Activated T-helper 17 cell treated with anti-CD3 and anti-CD28 coated beads, Interleukin-2, amount 50 U/mL, for 72 hours (primary cell): Measurements from ENCODE around the gene GOLGA6L2. TPM values are rescaled to one million over a fixed set of nuclear protein-coding genes. Genes with fewer than 3 reads are reported as not detected.

Experiments used
- ATAC-seq: fragments of 150-1000 bp; cut with Tn5 transposase; replicated peaks from 2 replicates; pipeline ENCODE4 v1.10.0; 2021; ENCODE audit warnings: mild to moderate bottlenecking, moderate library complexity
- H3K27ac Mint-ChIP-seq: one replicate; pipeline ENCODE4 v1.8.0; 2022; ENCODE audit warnings: mixed read lengths
- H3K27me3 Mint-ChIP-seq: one replicate; pipeline ENCODE4 v1.8.0; 2022; ENCODE audit warnings: mixed read lengths
- H3K36me3 Mint-ChIP-seq: one replicate; pipeline ENCODE4 v1.8.0; 2022; ENCODE audit warnings: low read depth, mild to moderate bottlenecking, mixed read lengths
- H3K4me1 Mint-ChIP-seq: one replicate; pipeline ENCODE4 v1.8.0; 2022; ENCODE audit warnings: mixed read lengths
- H3K4me3 Mint-ChIP-seq: one replicate; pipeline ENCODE4 v1.8.0; 2022; ENCODE audit warnings: mild to moderate bottlenecking, mixed read lengths
- H3K9me3 Mint-ChIP-seq: one replicate; pipeline ENCODE4 v1.8.0; 2022; ENCODE audit warnings: mixed read lengths
- total RNA-seq, 2 donors: library from RNA; stranded (reverse); gene quantifications; one replicate each; pipeline ENCODE4 v1.2.3, GENCODE V29; 2022

GOLGA6L2 gene
- not detected for total RNA-seq

- Mint-ChIP-seq H3K36me3 (no peaks in the 10 kb centered on the region), H3K4me1 (no peaks in the 10 kb centered on the region), H3K27me3 (peaks cover 8% of the 10 kb centered on the region), H3K4me3 (no peak within 1 kb of the TSS), H3K9me3 (no peaks in the 10 kb centered on the region), H3K27ac (no peak within 1 kb of the TSS)
- no peak for ATAC-seq
Observed at GRCh38 chr15:23447107-23447500, at the start of gene GOLGA6L2. GOLGA6L2 (minus strand) TSS chr15:23447243; CDS start chr15:23447181, 62 bp downstream.

DNA sequence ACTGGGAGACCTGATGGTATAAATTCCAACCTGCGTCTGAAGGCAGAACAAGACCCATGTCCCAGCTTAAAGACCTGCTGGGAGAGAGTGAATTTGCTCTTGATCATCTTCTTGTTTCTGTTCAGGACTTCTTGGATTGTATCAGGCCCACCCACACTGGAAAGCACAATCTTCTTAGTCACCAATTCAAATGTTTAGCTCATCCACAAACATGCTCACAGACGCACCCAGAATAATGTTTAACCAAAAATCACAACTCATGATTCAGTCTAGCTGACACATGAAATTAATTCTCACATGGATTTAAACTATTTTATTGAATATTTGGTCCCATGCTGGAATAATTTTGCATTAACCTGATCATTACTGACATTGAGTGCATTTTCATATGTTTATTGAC, 37.8 kb upstream of the GOLGA6L2 start:
- Mint-ChIP-seq H3K36me3 (no peaks in the 10 kb centered on the region), H3K4me1 (no peaks in the 10 kb centered on the region), H3K4me3 (no peak overlapping the region), H3K27me3 (peaks cover 16% of the 10 kb centered on the region), H3K27ac (no peak overlapping the region), H3K9me3 (no peaks in the 10 kb centered on the region)
- no peak for ATAC-seq

DNA sequence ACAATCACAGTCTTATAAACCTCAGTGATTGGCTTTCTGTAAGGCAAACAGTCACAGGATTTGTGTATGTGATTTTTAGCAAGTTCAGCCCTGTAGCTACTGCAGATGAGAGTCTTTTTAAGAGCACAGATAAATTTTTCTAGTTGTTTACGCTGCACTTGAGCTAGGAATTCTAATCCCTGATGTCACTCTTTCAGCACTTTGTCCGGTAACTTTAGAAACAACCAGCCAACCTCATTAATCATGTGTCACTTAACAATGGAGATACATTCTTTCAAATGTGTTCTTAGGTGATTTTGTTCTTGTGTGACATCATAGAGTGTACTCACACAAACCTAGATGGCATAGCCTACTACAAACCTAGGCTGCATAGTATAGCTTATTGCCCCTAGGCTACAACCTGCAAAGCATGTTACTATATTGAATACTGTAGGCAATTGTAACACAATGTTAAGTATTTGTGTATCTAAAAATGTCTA, 36.8 kb upstream of the GOLGA6L2 start:
- Mint-ChIP-seq H3K27ac (no peak overlapping the region), H3K4me3 (no peak overlapping the region), H3K4me1 (no peaks in the 10 kb centered on the region), H3K36me3 (no peaks in the 10 kb centered on the region), H3K9me3 (no peaks in the 10 kb centered on the region), H3K27me3 (peaks cover 16% of the 10 kb centered on the region)
- no peak for ATAC-seq

DNA sequence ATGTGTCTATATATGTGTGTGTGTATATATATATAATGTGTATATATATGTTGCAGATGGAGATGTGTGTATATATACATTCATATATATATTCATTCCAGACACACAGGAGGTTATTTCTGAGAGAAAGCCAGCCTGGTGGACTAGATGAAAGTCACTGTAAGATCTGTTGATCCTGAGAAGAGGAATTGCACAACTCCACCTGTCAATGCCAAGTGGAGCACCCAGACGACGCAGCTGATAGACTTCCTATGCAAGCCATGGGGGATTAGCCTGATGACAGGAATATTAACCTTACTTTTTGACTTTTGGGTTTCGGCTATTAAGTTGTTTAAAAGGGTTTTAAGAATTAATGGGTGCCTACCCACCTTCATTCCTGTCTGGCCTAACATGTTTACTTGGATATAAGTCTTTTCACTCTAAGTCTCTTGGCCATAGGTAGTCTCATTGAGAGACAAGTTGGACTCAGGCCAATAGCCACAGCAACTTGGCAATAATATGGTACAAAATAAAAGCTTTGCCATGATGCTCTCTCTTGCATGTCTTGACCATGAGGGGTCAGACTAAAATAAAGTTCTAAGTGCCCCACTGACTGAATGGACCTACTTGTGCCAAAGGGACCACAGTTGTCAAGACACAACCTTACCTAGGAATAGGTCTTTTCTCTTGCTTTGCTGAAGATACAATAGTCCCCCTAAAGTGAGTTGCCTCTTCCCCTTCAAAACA, 35.9 kb upstream of the GOLGA6L2 start:
- Mint-ChIP-seq H3K4me1 (no peaks in the 10 kb centered on the region), H3K36me3 (no peaks in the 10 kb centered on the region)
- no peak for ATAC-seq

DNA sequence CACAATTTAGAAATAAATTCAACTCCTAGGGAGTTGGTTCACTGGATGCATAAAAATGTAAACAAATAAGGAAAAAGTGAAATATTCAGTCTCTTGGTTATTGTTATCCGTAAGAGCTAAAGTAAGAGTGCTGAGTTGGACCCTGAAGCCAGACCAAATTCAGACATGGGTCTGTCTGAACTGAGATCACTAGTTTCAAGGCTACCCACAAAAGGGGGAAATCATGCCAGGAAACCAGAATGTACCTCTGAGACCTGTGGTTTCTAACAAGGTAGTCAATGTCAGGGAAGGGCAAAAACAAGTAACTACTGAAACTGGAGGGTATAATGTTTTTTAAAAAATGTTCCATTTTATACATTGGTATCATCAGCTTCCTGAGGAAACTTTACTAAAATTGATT, 35.2 kb upstream of the GOLGA6L2 start:
- ATAC-seq = no peak
- Mint-ChIP-seq H3K27me3 (peaks cover 13% of the 10 kb centered on the region), H3K4me3 (no peak overlapping the region), H3K27ac (no peak overlapping the region), H3K36me3 (no peaks in the 10 kb centered on the region), H3K9me3 (no peaks in the 10 kb centered on the region), H3K4me1 (no peaks in the 10 kb centered on the region)

More for the DNA sequence above, 35.9 kb upstream of the GOLGA6L2 start:
- Mint-ChIP-seq H3K4me3 (no peak overlapping the region), H3K9me3 (no peaks in the 10 kb centered on the region), H3K27me3 (peaks cover 16% of the 10 kb centered on the region), H3K27ac (no peak overlapping the region)

DNA sequence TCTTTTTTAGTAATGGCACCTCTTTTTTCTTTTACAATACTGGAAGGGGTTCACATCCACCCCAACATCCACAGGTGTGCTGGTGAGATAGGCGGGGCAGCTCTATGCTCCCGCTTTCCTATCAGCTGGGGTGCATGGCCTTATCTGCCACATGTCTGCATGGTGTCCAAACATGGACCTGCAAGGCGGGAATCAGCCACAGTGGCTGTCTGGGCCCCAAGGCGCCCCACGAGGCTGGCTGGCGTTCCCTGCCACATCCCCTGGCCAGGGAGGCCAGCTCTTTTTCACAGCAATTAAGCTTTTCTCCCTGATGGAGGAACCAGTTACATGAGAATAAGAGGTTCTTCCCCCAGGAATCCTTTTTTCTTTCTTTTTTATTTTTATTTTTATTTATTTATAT, 30.9 kb upstream of the GOLGA6L2 start:
- H3K27ac Mint-ChIP-seq = no peak overlapping the region
- no peaks in the 10 kb centered on the region for H3K4me1 Mint-ChIP-seq
- H3K27me3 Mint-ChIP-seq = peaks cover 3% of the 10 kb centered on the region
- ATAC-seq = no peak
- H3K36me3 Mint-ChIP-seq = no peaks in the 10 kb centered on the region
- H3K9me3 Mint-ChIP-seq = no peaks in the 10 kb centered on the region
- no peak overlapping the region for H3K4me3 Mint-ChIP-seq

GRCh38 chr15:23472678-23473077, 25.6 kb upstream of the GOLGA6L2 start:
- H3K36me3 Mint-ChIP-seq = no peaks in the 10 kb centered on the region
- no peak overlapping the region for H3K27ac Mint-ChIP-seq
- no peaks in the 10 kb centered on the region for H3K27me3 Mint-ChIP-seq
- no peak overlapping the region for H3K4me3 Mint-ChIP-seq
- no peak for ATAC-seq
- H3K4me1 Mint-ChIP-seq = no peaks in the 10 kb centered on the region
- H3K9me3 Mint-ChIP-seq = no peaks in the 10 kb centered on the region

GRCh38 chr15:23472033-23472432, 25.0 kb upstream of the GOLGA6L2 start:
- Mint-ChIP-seq H3K36me3 (no peaks in the 10 kb centered on the region), H3K9me3 (no peaks in the 10 kb centered on the region), H3K4me1 (no peaks in the 10 kb centered on the region), H3K4me3 (no peak overlapping the region), H3K27ac (no peak overlapping the region), H3K27me3 (no peaks in the 10 kb centered on the region)
- ATAC-seq = no peak

- no peak overlapping the region for H3K27ac Mint-ChIP-seq
- H3K4me3 Mint-ChIP-seq = no peak overlapping the region
- no peak for ATAC-seq
- no peaks in the 10 kb centered on the region for H3K4me1 Mint-ChIP-seq
- H3K36me3 Mint-ChIP-seq = no peaks in the 10 kb centered on the region
- H3K27me3 Mint-ChIP-seq = peaks cover 6% of the 10 kb centered on the region
- H3K9me3 Mint-ChIP-seq = no peaks in the 10 kb centered on the region
Observed at GRCh38 chr15:23467110-23467600, 20.1 kb upstream of the GOLGA6L2 start.

DNA sequence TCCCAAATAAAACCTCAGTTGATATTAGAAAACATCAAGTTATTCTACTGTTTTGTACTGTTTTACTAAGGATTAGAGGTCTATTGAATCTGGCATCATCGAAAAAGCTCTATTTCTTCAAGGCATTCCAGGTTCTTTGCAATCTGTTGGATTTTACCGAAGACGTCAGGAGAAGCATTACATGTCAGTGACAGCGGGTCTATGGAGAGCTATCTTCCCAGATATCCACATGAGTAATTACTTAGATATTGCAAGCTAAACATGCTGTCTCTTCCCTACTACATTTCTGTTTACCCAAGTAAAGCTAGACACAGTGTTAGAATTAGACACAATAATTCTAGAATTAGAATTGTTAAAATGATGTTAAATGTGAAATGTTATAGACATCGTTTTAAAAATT, 10.8 kb upstream of the GOLGA6L2 start:
- Mint-ChIP-seq H3K27me3 (peaks cover 9% of the 10 kb centered on the region), H3K9me3 (no peaks in the 10 kb centered on the region), H3K27ac (no peak overlapping the region), H3K36me3 (no peaks in the 10 kb centered on the region), H3K4me1 (no peaks in the 10 kb centered on the region), H3K4me3 (no peak overlapping the region)
- no peak for ATAC-seq

GRCh38 chr15:23446215-23447106, 582 bp downstream of the GOLGA6L2 start:
- H3K4me1 Mint-ChIP-seq = no peaks in the 10 kb centered on the region
- no peaks in the 10 kb centered on the region for H3K36me3 Mint-ChIP-seq
- no peaks in the 10 kb centered on the region for H3K9me3 Mint-ChIP-seq
- no peak overlapping the region for H3K27ac Mint-ChIP-seq
- H3K4me3 Mint-ChIP-seq = no peak overlapping the region
- H3K27me3 Mint-ChIP-seq = peaks cover 8% of the 10 kb centered on the region
- no peak for ATAC-seq

DNA sequence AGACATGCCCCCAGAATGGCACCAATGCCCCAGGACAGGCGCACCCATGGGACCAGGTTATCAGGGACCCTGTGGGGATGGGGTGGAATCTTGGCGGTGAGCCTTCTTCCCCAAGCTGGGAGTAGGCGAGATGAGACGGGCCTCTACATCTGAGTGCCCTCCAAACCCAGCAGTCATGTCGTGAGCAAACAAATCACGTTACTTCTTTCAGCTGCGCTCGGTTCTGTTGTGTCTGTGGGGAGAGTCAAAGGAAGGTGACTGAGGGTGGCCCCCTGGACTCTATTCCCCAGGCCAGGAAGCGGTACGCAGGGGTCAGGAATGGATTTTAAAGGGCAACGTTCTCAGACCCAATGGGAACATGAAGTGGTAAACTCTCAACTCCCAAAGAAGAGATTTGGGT, 2.8 kb downstream of the GOLGA6L2 start:
- Mint-ChIP-seq H3K4me1 (no peaks in the 10 kb centered on the region), H3K4me3 (no peak overlapping the region), H3K27me3 (peaks cover 8% of the 10 kb centered on the region), H3K27ac (no peak overlapping the region), H3K9me3 (no peaks in the 10 kb centered on the region), H3K36me3 (no peaks in the 10 kb centered on the region)
- ATAC-seq = no peak

DNA sequence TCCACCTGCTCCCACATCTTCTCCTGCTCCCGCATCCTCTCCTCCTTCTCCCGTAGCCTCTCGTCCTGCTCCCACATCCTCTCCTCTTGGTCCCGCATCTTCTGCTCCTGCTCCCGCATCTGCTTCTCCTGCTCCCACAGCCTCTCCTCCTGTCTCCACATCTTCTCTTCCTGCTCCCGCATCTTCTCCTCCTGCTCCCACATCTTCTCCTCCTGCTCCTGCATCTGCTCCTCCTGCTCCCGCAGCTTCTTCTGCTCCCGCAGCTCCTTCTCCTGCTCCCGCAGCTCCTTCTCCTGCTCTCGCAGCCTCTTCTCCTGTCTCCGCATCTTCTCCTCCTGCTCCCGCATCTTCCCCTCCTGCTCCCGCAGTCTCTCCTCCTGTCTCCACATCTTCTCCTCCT, 5.8 kb downstream of the GOLGA6L2 start:
- no peaks in the 10 kb centered on the region for H3K4me1 Mint-ChIP-seq
- H3K9me3 Mint-ChIP-seq = no peaks in the 10 kb centered on the region
- ATAC-seq = no peak
- H3K27me3 Mint-ChIP-seq = peaks cover 8% of the 10 kb centered on the region
- H3K36me3 Mint-ChIP-seq = no peaks in the 10 kb centered on the region
- no peak overlapping the region for H3K27ac Mint-ChIP-seq
- H3K4me3 Mint-ChIP-seq = no peak overlapping the region

GRCh38 chr15:23440596-23440995, 6.4 kb downstream of the GOLGA6L2 start:
- ATAC-seq = no peak
- Mint-ChIP-seq H3K36me3 (no peaks in the 10 kb centered on the region), H3K4me1 (no peaks in the 10 kb centered on the region), H3K9me3 (no peaks in the 10 kb centered on the region), H3K27ac (no peak overlapping the region), H3K27me3 (peaks cover 8% of the 10 kb centered on the region), H3K4me3 (no peak overlapping the region)

DNA sequence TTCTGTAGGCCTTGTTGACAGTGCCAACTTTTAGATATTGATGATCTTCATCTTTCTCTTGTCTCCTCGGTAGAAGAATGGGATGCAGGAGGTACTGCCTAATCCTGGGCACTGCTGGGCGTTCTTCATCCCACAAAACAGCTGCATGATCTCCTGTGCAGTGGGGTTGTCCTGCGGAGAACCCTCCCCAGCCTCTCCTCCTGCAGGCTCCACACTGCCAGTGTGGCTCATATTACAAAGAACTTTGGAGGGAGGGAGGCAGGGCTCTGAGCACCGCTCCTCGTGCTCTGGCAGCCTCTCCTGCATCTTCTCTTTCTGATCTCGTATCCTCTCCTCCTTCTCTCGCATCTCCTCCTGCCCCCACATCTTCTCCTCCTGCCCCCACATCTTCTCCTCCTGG, 7.5 kb downstream of the GOLGA6L2 start:
- H3K27ac Mint-ChIP-seq = no peak overlapping the region
- H3K4me3 Mint-ChIP-seq = no peak overlapping the region
- H3K27me3 Mint-ChIP-seq = peaks cover 8% of the 10 kb centered on the region
- H3K9me3 Mint-ChIP-seq = no peaks in the 10 kb centered on the region
- ATAC-seq = no peak
- no peaks in the 10 kb centered on the region for H3K4me1 Mint-ChIP-seq
- H3K36me3 Mint-ChIP-seq = no peaks in the 10 kb centered on the region
